SU-DHL-6 (cell line): ENCODE results near the gene ABCG2.

Experiments
- H2AFZ ChIP-seq: fragments of 200-600 bp; sonication (generic); 2 replicates; pipeline ENCODE4 v1.6.1; 2014; ENCODE audit warnings: low read depth, mild to moderate bottlenecking, moderate library complexity, mixed read lengths, antibody characterized with exemption, low read length; ENCODE audit not compliant: severe bottlenecking
- H3F3A ChIP-seq: fragments of 200-600 bp; shearing (Covaris generic); 2 replicates; pipeline ENCODE4 v1.6.0; 2016; ENCODE audit warnings: antibody characterized with exemption, mild to moderate bottlenecking; ENCODE audit not compliant: insufficient read depth
- H3K27ac ChIP-seq: fragments of 200-600 bp; sonication (generic); 2 replicates; pipeline ENCODE4 v1.5.1; 2016; ENCODE audit warnings: low read depth, mild to moderate bottlenecking, low read length, moderate library complexity, mixed read lengths
- H3K27me3 ChIP-seq: fragments of 200-600 bp; sonication (generic), shearing (Covaris generic); 2 replicates; pipeline ENCODE4 v1.6.0; 2014; ENCODE audit warnings: mild to moderate bottlenecking, low read length
- H3K36me3 ChIP-seq: fragments of 200-600 bp; sonication (generic); 2 replicates; pipeline ENCODE4 v1.6.1; 2014; ENCODE audit warnings: mild to moderate bottlenecking, low read length, mixed read lengths
- H3K4me2 ChIP-seq: fragments of 300-600, 200-600 bp; shearing (Covaris generic), sonication (generic); 2 replicates; pipeline ENCODE4 v1.6.0; 2014; ENCODE audit warnings: low read length, low read depth, mild to moderate bottlenecking; ENCODE audit not compliant: poor library complexity, severe bottlenecking
- H3K4me3 ChIP-seq: fragments of 200-600 bp; sonication (generic); 2 replicates; pipeline ENCODE4 v1.5.1; 2014; ENCODE audit warnings: antibody characterized with exemption, low read length, mild to moderate bottlenecking, mixed read lengths; ENCODE audit not compliant: insufficient read depth, poor library complexity, severe bottlenecking
- H3K79me2 ChIP-seq: fragments of 200-600 bp; sonication (generic); 2 replicates; pipeline ENCODE4 v1.6.1; 2014; ENCODE audit warnings: mild to moderate bottlenecking, low read length, moderate library complexity; ENCODE audit not compliant: insufficient read depth
- H3K9ac ChIP-seq: fragments of 200-600 bp; sonication (generic); 2 replicates; pipeline ENCODE4 v1.7.0; 2014; ENCODE audit warnings: mild to moderate bottlenecking, low read length
- H3K9me2 ChIP-seq: fragments of 200-600 bp; sonication (generic); replicated peaks from 2 replicates; pipeline ENCODE4 v1.6.1; 2014; ENCODE audit warnings: low read length; ENCODE audit not compliant: insufficient read depth
- H3K9me3 ChIP-seq: fragments of 200-600 bp; sonication (generic); 2 replicates; pipeline ENCODE4 v1.6.1; 2014; ENCODE audit warnings: low read length, mixed read lengths; ENCODE audit not compliant: insufficient read depth
- H4K20me1 ChIP-seq: fragments of 200-600 bp; sonication (generic); 2 replicates; pipeline ENCODE4 v1.6.1; 2014; ENCODE audit warnings: low read depth, mild to moderate bottlenecking, antibody characterized with exemption, low read length, moderate library complexity, mixed read lengths
- CTCF ChIP-seq: fragments of 200-600 bp; sonication (generic); IDR thresholded peaks from one replicate; pipeline ENCODE4 v1.5.1; 2017; ENCODE audit warnings: antibody characterized with exemption, mild to moderate bottlenecking, low read length, moderate library complexity; ENCODE audit not compliant: insufficient read depth, poor library complexity, severe bottlenecking
- EZH2phosphoT487 ChIP-seq: fragments of 200-600 bp; sonication (generic), shearing (Covaris generic); conservative IDR thresholded peaks from 2 replicates; pipeline ENCODE4 v1.6.1; 2018; ENCODE audit warnings: mild to moderate bottlenecking, antibody characterized with exemption, low read length, moderate library complexity, mixed read lengths

ABCG2 gene

GRCh38 chr4:88091378-88091777 is 67.1 kb downstream of the ABCG2 start:
- Histone ChIP-seq H3K4me3 (no peak overlapping the region), H3K79me2 (no peaks in the 10 kb centered on the region), H2AFZ (no peak overlapping the region), H3K9me3 (no peaks in the 10 kb centered on the region), H3F3A (no peaks in the 10 kb centered on the region), H3K4me2 (no peak overlapping the region), H4K20me1 (no peaks in the 10 kb centered on the region), H3K9me2 (no peaks in the 10 kb centered on the region), H3K36me3 (no peaks in the 10 kb centered on the region), H3K27me3 (no peaks in the 10 kb centered on the region), H3K9ac (no peak overlapping the region), H3K27ac (no peak overlapping the region)
- TF ChIP-seq CTCF (no peak), EZH2phosphoT487 (no peak)

DNA sequence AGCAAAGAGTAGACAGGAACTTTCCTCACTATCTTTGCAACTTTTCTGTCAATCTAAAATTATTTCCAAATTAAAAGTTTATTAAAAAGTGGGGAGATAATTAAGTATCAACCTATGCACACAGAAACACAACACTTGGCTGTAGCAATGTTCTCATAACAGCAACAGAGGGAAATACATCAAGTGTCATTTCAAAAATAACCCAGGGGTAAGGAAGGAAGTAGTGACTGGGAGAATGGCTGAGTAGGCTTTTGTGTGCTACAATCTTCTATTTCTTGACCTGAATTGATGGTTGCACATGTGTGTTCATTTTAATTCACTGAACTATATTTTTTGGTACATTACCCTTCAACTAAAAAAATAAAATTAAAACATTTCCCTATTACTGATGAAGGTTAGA is 67.5 kb downstream of the ABCG2 start:
- Histone ChIP-seq H3K36me3 (no peaks in the 10 kb centered on the region), H3K4me2 (no peak overlapping the region), H2AFZ (no peak overlapping the region), H3K79me2 (no peaks in the 10 kb centered on the region), H4K20me1 (no peaks in the 10 kb centered on the region), H3K9ac (no peak overlapping the region), H3K27me3 (no peaks in the 10 kb centered on the region), H3K4me3 (no peak overlapping the region), H3K9me2 (no peaks in the 10 kb centered on the region), H3K27ac (no peak overlapping the region), H3F3A (no peaks in the 10 kb centered on the region), H3K9me3 (no peaks in the 10 kb centered on the region)
- TF ChIP-seq CTCF (no peak), EZH2phosphoT487 (no peak)

GRCh38 chr4:88087004-88087403 is 71.4 kb downstream of the ABCG2 start:
- H2AFZ ChIP-seq, result no peak overlapping the region
- no peak overlapping the region for H3K9ac ChIP-seq
- H3K36me3 ChIP-seq, result no peaks in the 10 kb centered on the region
- no peaks in the 10 kb centered on the region for H4K20me1 ChIP-seq
- H3K4me2 ChIP-seq, result no peak overlapping the region
- TF ChIP-seq CTCF, result no peak
- no peak for TF ChIP-seq EZH2phosphoT487
- no peak overlapping the region for H3K27ac ChIP-seq
- no peak overlapping the region for H3K4me3 ChIP-seq
- H3K27me3 ChIP-seq, result no peaks in the 10 kb centered on the region
- H3K9me3 ChIP-seq, result no peaks in the 10 kb centered on the region
- H3K79me2 ChIP-seq, result no peaks in the 10 kb centered on the region
- no peaks in the 10 kb centered on the region for H3K9me2 ChIP-seq
- no peaks in the 10 kb centered on the region for H3F3A ChIP-seq

DNA sequence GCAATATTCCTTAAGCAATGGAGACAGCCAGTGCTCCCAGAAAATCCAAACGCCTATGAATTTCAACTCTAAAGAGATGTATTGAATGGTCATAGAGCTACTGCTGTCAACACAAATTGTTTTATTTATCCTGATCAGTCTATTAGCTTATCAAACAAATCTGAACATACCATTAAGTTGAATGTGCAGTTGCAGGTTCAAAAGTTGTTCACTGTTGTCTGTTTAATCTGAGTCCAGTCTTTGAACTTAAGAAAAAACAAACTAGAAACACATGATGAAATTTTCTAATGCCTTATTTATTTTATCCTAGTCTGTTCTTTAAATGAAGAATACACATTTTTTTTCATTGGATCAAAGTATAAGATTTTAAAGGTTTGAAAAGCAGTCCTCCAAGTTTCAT is 77.8 kb downstream of the ABCG2 start:
- H3K79me2 ChIP-seq, result no peaks in the 10 kb centered on the region
- H2AFZ ChIP-seq, result no peak overlapping the region
- no peak overlapping the region for H3K27ac ChIP-seq
- H3K9ac ChIP-seq, result no peak overlapping the region
- TF ChIP-seq EZH2phosphoT487 (no peak), CTCF (no peak)
- no peak overlapping the region for H3K4me2 ChIP-seq
- H3F3A ChIP-seq, result no peaks in the 10 kb centered on the region
- no peak overlapping the region for H3K4me3 ChIP-seq
- H3K9me3 ChIP-seq, result no peaks in the 10 kb centered on the region
- no peaks in the 10 kb centered on the region for H4K20me1 ChIP-seq
- H3K27me3 ChIP-seq, result no peaks in the 10 kb centered on the region
- H3K36me3 ChIP-seq, result no peaks in the 10 kb centered on the region
- no peaks in the 10 kb centered on the region for H3K9me2 ChIP-seq
